Chondrocyte (in vitro differentiated cells): ENCODE data around the gene EIF2D. TPM values are rescaled to one million over a fixed set of nuclear protein-coding genes. Genes with fewer than 3 reads are reported as not detected.

Source experiments
- DNase-seq: peaks from one replicate; pipeline ENCODE4 v3.0.0; 2021; ENCODE audit warnings: mixed read lengths, low spot score
- H3K27ac Mint-ChIP-seq: one replicate; pipeline ENCODE4 v1.8.0; 2021; ENCODE audit warnings: mild to moderate bottlenecking, moderate library complexity, mixed read lengths; ENCODE audit not compliant: unreplicated experiment
- H3K27me3 Mint-ChIP-seq: 2 replicates; pipeline ENCODE4 v1.8.0; 2021; ENCODE audit warnings: low read depth, mixed read lengths
- H3K36me3 Mint-ChIP-seq: 2 replicates; pipeline ENCODE4 v1.8.0; 2021; ENCODE audit warnings: low read depth, mixed read lengths
- H3K4me1 Mint-ChIP-seq: 2 replicates; pipeline ENCODE4 v1.8.0; 2021; ENCODE audit warnings: low read depth, mild to moderate bottlenecking, mixed read lengths
- H3K4me3 Mint-ChIP-seq: one replicate; pipeline ENCODE4 v1.8.0; 2021; ENCODE audit warnings: mild to moderate bottlenecking, moderate library complexity, mixed read lengths; ENCODE audit not compliant: unreplicated experiment
- H3K9me3 Mint-ChIP-seq: 2 replicates; pipeline ENCODE4 v1.8.0; 2021; ENCODE audit warnings: low read depth, mixed read lengths
- total RNA-seq: library from RNA; stranded (reverse); gene quantifications from 3 replicates; pipeline ENCODE4 v1.2.1, GENCODE V29; 2021
- TF ChIP-seq, protein P1 (sequence below): fragments of 200-600 bp; sonication (generic); IDR thresholded peaks from 2 replicates; pipeline ENCODE4 v1.5.0; 2021; ENCODE audit warnings: antibody characterized with exemption, mild to moderate bottlenecking, moderate library complexity

Gene EIF2D
- total RNA-seq, 1 donor from 2014 or later, result 33.9 TPM

DNA sequence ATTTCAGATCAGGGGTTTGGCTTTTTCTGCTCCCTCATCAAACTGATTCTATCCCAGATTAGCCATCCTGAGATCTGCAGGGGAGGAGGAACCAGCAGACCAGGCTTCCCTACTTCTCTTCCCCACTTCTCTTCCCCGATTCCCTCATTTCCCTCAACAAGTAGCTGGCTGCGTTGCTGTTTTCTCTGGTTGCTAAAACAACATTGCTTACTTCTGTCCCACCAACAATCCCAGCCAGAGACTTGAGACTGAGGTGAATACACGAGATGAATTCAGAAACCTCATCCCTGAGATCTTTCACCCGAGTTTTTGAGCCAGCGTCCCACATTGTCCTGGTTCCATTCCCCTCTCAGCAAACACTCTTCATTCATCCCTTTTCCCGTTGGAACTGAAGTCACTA is 45.5 kb upstream of the EIF2D start:
- TF ChIP-seq, protein P1, sequence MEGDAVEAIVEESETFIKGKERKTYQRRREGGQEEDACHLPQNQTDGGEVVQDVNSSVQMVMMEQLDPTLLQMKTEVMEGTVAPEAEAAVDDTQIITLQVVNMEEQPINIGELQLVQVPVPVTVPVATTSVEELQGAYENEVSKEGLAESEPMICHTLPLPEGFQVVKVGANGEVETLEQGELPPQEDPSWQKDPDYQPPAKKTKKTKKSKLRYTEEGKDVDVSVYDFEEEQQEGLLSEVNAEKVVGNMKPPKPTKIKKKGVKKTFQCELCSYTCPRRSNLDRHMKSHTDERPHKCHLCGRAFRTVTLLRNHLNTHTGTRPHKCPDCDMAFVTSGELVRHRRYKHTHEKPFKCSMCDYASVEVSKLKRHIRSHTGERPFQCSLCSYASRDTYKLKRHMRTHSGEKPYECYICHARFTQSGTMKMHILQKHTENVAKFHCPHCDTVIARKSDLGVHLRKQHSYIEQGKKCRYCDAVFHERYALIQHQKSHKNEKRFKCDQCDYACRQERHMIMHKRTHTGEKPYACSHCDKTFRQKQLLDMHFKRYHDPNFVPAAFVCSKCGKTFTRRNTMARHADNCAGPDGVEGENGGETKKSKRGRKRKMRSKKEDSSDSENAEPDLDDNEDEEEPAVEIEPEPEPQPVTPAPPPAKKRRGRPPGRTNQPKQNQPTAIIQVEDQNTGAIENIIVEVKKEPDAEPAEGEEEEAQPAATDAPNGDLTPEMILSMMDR, result no peak
- Mint-ChIP-seq H3K4me3 (no peak overlapping the region), H3K9me3 (no peaks in the 10 kb centered on the region), H3K27ac (no peak overlapping the region), H3K4me1 (peaks cover 20% of the 10 kb centered on the region), H3K36me3 (no peaks in the 10 kb centered on the region), H3K27me3 (peaks cover 27% of the 10 kb centered on the region)
- DNase-seq, result no peak

DNA sequence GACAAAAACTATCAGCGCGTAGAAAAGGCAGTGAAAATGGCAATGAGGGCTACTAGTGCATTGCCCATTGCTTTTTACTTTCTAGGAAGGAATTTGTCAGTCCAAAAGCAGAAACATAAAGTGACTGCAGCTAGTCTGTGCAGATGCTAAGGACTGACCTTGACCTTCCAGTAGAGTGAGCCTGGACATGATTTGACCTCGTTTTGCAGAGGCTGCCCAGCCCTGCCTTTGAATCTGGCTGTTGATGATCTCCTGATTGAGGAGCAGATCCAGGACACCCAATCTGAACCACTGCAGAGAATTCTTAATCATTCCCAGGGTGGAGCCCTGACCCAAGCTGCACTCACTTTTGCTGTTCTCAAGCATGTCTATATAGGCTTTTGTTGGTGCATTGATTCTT is 44.7 kb upstream of the EIF2D start:
- Mint-ChIP-seq H3K27ac (no peak overlapping the region), H3K4me1 (peaks cover 28% of the 10 kb centered on the region), H3K27me3 (peaks cover 20% of the 10 kb centered on the region), H3K4me3 (no peak overlapping the region), H3K36me3 (no peaks in the 10 kb centered on the region), H3K9me3 (no peaks in the 10 kb centered on the region)
- TF ChIP-seq, protein P1, result no peak
- no peak for DNase-seq

DNA sequence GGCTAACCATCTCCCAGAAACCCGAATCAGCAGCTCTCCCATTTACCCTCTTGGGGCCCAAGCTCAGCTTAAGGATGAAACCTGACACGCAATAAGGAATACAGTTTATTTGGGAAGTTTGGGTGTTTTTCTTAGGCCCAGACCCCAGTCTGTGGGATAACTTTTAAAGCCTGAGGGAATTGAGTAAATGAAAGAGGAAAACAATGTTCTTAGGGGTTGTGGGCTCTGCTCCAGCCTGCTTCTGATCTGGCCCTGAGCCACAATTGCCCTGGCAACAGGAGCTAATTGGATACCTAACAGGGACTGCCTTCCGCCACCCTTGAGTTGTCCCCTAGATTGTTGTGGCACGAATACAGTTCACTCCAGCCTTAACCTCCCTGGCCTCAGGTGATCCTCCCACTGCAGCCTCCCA is 43.2 kb upstream of the EIF2D start:
- H3K36me3 Mint-ChIP-seq, result no peaks in the 10 kb centered on the region
- no peak for DNase-seq
- H3K27ac Mint-ChIP-seq, result no peak overlapping the region
- TF ChIP-seq, protein P1, result no peak
- H3K4me3 Mint-ChIP-seq, result no peak overlapping the region
- H3K27me3 Mint-ChIP-seq, result peaks cover 15% of the 10 kb centered on the region
- H3K4me1 Mint-ChIP-seq, result peaks cover 28% of the 10 kb centered on the region
- no peaks in the 10 kb centered on the region for H3K9me3 Mint-ChIP-seq

DNA sequence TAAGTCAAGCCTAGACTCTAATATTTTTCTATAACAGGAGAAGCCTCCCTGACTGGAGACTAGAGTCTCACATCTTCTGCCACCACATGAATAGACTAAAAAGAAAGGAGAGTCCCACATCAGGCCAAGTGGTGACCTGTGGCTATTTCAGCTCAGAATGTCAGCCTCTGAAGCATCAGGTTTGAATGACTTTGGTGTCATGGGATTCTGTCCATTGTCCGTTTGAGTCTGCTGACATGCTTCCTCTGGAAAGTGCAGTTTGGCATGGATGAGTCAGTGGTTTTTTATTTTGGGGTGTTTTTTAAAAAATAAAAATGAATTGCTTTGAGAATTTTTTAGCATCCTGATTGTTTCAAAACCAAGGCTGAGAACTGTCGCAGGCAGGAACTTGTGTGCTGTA is 42.6 kb upstream of the EIF2D start:
- TF ChIP-seq, protein P1, result no peak
- peaks cover 28% of the 10 kb centered on the region for H3K4me1 Mint-ChIP-seq
- H3K9me3 Mint-ChIP-seq, result no peaks in the 10 kb centered on the region
- no peak for DNase-seq
- H3K27ac Mint-ChIP-seq, result no peak overlapping the region
- H3K27me3 Mint-ChIP-seq, result peaks cover 15% of the 10 kb centered on the region
- no peaks in the 10 kb centered on the region for H3K36me3 Mint-ChIP-seq
- no peak overlapping the region for H3K4me3 Mint-ChIP-seq

DNA sequence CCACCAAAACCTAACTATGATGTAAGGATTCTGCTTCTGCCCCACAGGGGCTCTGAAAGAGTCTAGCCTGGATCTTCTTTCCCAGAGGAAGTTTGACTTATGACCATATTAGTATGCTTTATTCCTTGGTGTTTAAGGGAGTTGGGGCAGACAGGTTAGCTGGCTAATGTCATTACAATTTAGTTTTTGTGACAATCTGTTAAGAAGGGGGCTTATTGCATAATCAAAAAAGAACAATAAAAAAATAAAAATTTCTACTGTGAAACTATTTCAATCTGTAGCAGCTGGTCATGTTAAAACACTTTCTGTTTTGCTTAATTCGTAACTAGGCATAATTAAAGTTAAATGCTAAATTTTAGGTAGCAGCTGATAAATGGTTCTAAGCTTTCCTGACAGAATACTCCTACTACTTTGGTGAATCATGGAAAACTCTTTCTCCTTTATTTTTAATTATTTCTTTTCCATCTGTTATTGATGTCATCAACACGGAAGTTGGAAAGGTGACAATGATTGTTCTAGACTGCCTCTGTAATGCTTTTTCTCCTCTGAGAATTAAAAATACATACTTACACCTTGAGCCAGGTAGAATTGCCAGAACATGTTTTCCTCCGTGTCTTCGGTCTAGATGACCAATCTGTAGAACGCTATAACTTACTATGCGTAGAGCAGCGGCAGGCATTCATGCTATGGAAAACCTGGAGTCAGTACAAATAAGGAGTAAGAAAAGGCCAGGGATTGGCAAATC is 41.6 kb upstream of the EIF2D start:
- DNase-seq, result no peak
- H3K27ac Mint-ChIP-seq, result no peak overlapping the region
- no peak overlapping the region for H3K4me3 Mint-ChIP-seq
- H3K4me1 Mint-ChIP-seq, result peaks cover 28% of the 10 kb centered on the region
- TF ChIP-seq, protein P1, result no peak
- H3K9me3 Mint-ChIP-seq, result no peaks in the 10 kb centered on the region
- H3K27me3 Mint-ChIP-seq, result peaks cover 15% of the 10 kb centered on the region
- peaks cover 2% of the 10 kb centered on the region for H3K36me3 Mint-ChIP-seq
